OCI-LY3 (cell line): Measurements from ENCODE around the gene CASP9.

ENCODE experiments used
- CTCF ChIP-seq: fragments of 200-600, 300-600 bp; sonication (generic); IDR thresholded peaks from 2 replicates; pipeline ENCODE4 v1.5.1; 2014; ENCODE audit warnings: antibody characterized with exemption, low read length, low read depth
- EZH2phosphoT487 ChIP-seq: fragments of 200-600 bp; shearing (Covaris generic); IDR thresholded peaks from 2 replicates; pipeline ENCODE4 v1.6.1; 2018; ENCODE audit warnings: antibody characterized with exemption, mixed run types, low read depth

- TF ChIP-seq EZH2phosphoT487: no peak
- TF ChIP-seq CTCF: no peak
These were observed 81.9 kb downstream of the CASP9 start for GRCh38 chr1:15442119-15442518.
